GM23338 (cell line): ENCODE results near the gene FCRL4. TPM values are rescaled to one million over a fixed set of nuclear protein-coding genes. Genes with fewer than 3 reads are reported as not detected.

Source experiments
- ATAC-seq: fragments of 200-7000 bp; cut with Tn5 transposase; 3 replicates; pipeline ENCODE4 v1.9.1; 2020
- DNase-seq: peaks from one replicate; pipeline ENCODE4 v3.0.0-alpha.2; 2015; ENCODE audit warnings: low spot score
- H2AFZ ChIP-seq: fragments of 200-600 bp; sonication (generic); 2 replicates; pipeline ENCODE4 v1.8.0; 2016; ENCODE audit warnings: antibody characterized with exemption, mild to moderate bottlenecking, moderate library complexity
- H3F3A ChIP-seq: fragments of 200-600 bp; sonication (generic); replicated peaks from 2 replicates; pipeline ENCODE4 v1.8.0; 2017; ENCODE audit warnings: antibody characterized with exemption, mixed run types, low read depth
- H3K27ac ChIP-seq: fragments of 200-600 bp; sonication (generic); 2 replicates; pipeline ENCODE4 v1.6.1; 2016; ENCODE audit warnings: low read depth
- H3K27me3 ChIP-seq: fragments of 200-600 bp; sonication (generic); 2 replicates; pipeline ENCODE4 v1.8.0; 2016; ENCODE audit warnings: mild to moderate bottlenecking, mixed run types, moderate library complexity; ENCODE audit not compliant: insufficient read depth
- H3K36me3 ChIP-seq: fragments of 200-600 bp; sonication (generic); 2 replicates; pipeline ENCODE4 v1.8.0; 2016; ENCODE audit warnings: mild to moderate bottlenecking; ENCODE audit not compliant: insufficient read depth
- H3K4me1 ChIP-seq: fragments of 200-600 bp; sonication (generic); 2 replicates; pipeline ENCODE4 v1.8.0; 2016; ENCODE audit warnings: mild to moderate bottlenecking, moderate library complexity; ENCODE audit not compliant: insufficient read depth
- H3K4me2 ChIP-seq: fragments of 200-600 bp; sonication (generic); 2 replicates; pipeline ENCODE4 v1.7.1; 2017; ENCODE audit warnings: mixed run types
- H3K4me3 ChIP-seq: fragments of 200-600 bp; sonication (generic); 2 replicates; pipeline ENCODE4 v1.6.1; 2016; ENCODE audit warnings: mixed run types
- H3K79me2 ChIP-seq: fragments of 200-600 bp; sonication (generic); replicated peaks from 2 replicates; pipeline ENCODE4 v1.8.0; 2017; ENCODE audit warnings: mild to moderate bottlenecking; ENCODE audit not compliant: insufficient read depth
- H3K9me2 ChIP-seq: fragments of 200-600 bp; sonication (generic); 2 replicates; pipeline ENCODE4 v1.8.0; 2017; ENCODE audit not compliant: insufficient read depth
- H4K20me1 ChIP-seq: fragments of 200-600 bp; sonication (generic); replicated peaks from 2 replicates; pipeline ENCODE4 v1.8.0; 2017; ENCODE audit warnings: mild to moderate bottlenecking; ENCODE audit not compliant: insufficient read depth
- H3K27ac Mint-ChIP-seq: 2 replicates; pipeline ENCODE4 v1.8.0; 2020; ENCODE audit warnings: inconsistent platforms, mild to moderate bottlenecking, moderate library complexity, mixed read lengths
- H3K27me3 Mint-ChIP-seq: 3 replicates; pipeline ENCODE4 v1.8.0; 2022; ENCODE audit warnings: low read depth, mild to moderate bottlenecking, moderate library complexity, mixed read lengths, inconsistent platforms; ENCODE audit not compliant: insufficient read depth, poor library complexity
- H3K36me3 Mint-ChIP-seq: 3 replicates; pipeline ENCODE4 v1.8.0; 2021; ENCODE audit warnings: low read depth, mild to moderate bottlenecking, inconsistent platforms, moderate library complexity, mixed read lengths
- H3K4me1 Mint-ChIP-seq: 3 replicates; pipeline ENCODE4 v1.8.0; 2020; ENCODE audit warnings: mild to moderate bottlenecking, inconsistent platforms, mixed read lengths
- H3K4me3 Mint-ChIP-seq: 3 replicates; pipeline ENCODE4 v1.8.0; 2021; ENCODE audit warnings: moderate library complexity, mild to moderate bottlenecking, inconsistent platforms, mixed read lengths
- H3K9me3 Mint-ChIP-seq: 3 replicates; pipeline ENCODE4 v1.8.0; 2020; ENCODE audit warnings: moderate library complexity, mild to moderate bottlenecking, inconsistent platforms, mixed read lengths
- CREB1 ChIP-seq: fragments of 250-450 bp; sonication (Bioruptor Pico); IDR thresholded peaks from 2 replicates; pipeline ENCODE4 v1.5.0; 2020; ENCODE audit warnings: low read depth, mild to moderate bottlenecking, moderate library complexity
- CTCF ChIP-seq, 2 experiments: fragments of 200-600 bp in 1 of 2; sonication (generic) in 1 of 2; conservative IDR thresholded peaks; 2 replicates each; pipeline versions ENCODE4 v1.5.1 to v1.6.1; 2016 to 2017; ENCODE audit warnings: antibody characterized with exemption in 2 of 2, low read depth in 2 of 2, mild to moderate bottlenecking in 2 of 2, moderate library complexity in 1 of 2
- ETS1 ChIP-seq: IDR thresholded peaks from 2 replicates; pipeline ENCODE4 v1.6.1; 2016; ENCODE audit warnings: antibody characterized with exemption
- EZH2 ChIP-seq: fragments of 200-600 bp; sonication (generic); IDR thresholded peaks from one replicate; pipeline ENCODE4 v1.8.0; 2017; ENCODE audit warnings: antibody characterized with exemption, mild to moderate bottlenecking, low read depth; ENCODE audit not compliant: unreplicated experiment
- EZH2phosphoT487 ChIP-seq: fragments of 200-600 bp; sonication (generic); IDR thresholded peaks from one replicate; pipeline ENCODE4 v1.8.1; 2018; ENCODE audit warnings: antibody characterized with exemption; ENCODE audit not compliant: unreplicated experiment
- JUNB ChIP-seq: IDR thresholded peaks from one replicate; pipeline ENCODE4 v1.6.1; 2016; ENCODE audit warnings: antibody characterized with exemption; ENCODE audit not compliant: unreplicated experiment
- NANOG ChIP-seq: IDR thresholded peaks from 2 replicates; pipeline ENCODE4 v1.6.1; 2016; ENCODE audit warnings: antibody characterized with exemption, borderline replicate concordance
- POLR2AphosphoS5 ChIP-seq: IDR thresholded peaks from 2 replicates; pipeline ENCODE4 v1.6.1; 2016; ENCODE audit warnings: antibody characterized with exemption, low read depth
- REST ChIP-seq: IDR thresholded peaks from one replicate; pipeline ENCODE4 v1.6.1; 2018; ENCODE audit warnings: antibody characterized with exemption; ENCODE audit not compliant: unreplicated experiment
- STAT1 ChIP-seq: IDR thresholded peaks from one replicate; pipeline ENCODE4 v1.6.1; 2016; ENCODE audit warnings: antibody characterized with exemption; ENCODE audit not compliant: unreplicated experiment
- ZNF114 ChIP-seq: fragments of 250-450 bp; sonication (Bioruptor Pico); IDR thresholded peaks from 2 replicates; pipeline ENCODE4 v1.5.0; 2020; ENCODE audit warnings: mild to moderate bottlenecking, moderate library complexity
- ZNF331 ChIP-seq: fragments of 250-450 bp; sonication (Bioruptor Pico); IDR thresholded peaks from 2 replicates; pipeline ENCODE4 v1.5.0; 2020; ENCODE audit warnings: low read depth, mild to moderate bottlenecking, moderate library complexity
- ZNF462 ChIP-seq: fragments of 250-450 bp; sonication (Bioruptor Pico); IDR thresholded peaks from 2 replicates; pipeline ENCODE4 v1.5.0; 2020; ENCODE audit warnings: mild to moderate bottlenecking, moderate library complexity
- polyA plus RNA-seq: library from polyadenylated mRNA; unstranded; fragments of >200 nt; fragmentation: Nextera tagmentation; extraction: Ambion mirVana; gene quantifications from 2 replicates; pipeline ENCODE4 v1.2.1, GENCODE V29; 2016
- total RNA-seq: library from RNA; depleted of rRNA; stranded (reverse); fragments of >200 nt; shearing (Covaris generic); gene quantifications from 2 replicates; pipeline ENCODE4 v1.2.3, GENCODE V29; 2014

Gene FCRL4
- total and polyA plus RNA-seq, 2 experiments from 2014 or later = not detected

DNA sequence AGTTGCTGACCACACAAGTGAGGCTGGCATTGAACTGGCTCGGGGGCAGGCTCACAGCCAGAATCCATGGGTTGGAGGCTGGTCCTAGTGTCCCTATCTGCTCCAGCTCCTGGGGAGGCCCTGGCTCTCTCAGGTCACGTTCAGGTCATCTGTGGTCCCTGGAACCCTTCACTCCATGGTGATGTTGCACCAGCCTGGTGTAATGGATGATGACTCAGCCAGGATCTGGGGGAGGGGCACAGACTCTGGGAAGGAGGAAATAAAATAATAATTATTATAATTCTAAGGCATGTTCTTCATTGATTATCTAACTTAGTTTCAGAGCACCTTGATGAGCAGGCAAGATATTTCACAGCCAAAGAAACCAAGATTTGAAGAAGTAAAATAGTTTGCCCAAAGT is 26.6 kb upstream of the FCRL4 start:
- Histone ChIP-seq H3K27ac (no peak overlapping the region), H3K4me2 (no peak overlapping the region), H3K9me2 (peaks cover 8% of the 10 kb centered on the region; the same call in 1 of the 2 replicates), H3K4me1 (no peaks in the 10 kb centered on the region), H3F3A (no peaks in the 10 kb centered on the region), H3K36me3 (no peaks in the 10 kb centered on the region), H3K4me3 (no peak overlapping the region), H2AFZ (no peak overlapping the region), H4K20me1 (no peaks in the 10 kb centered on the region), H3K79me2 (no peaks in the 10 kb centered on the region), H3K27me3 (no peaks in the 10 kb centered on the region)
- DNase-seq (no peak), ATAC-seq (no peak)
- H3K27ac Mint-ChIP-seq = no peak overlapping the region
- H3K27me3 Mint-ChIP-seq = no peaks in the 10 kb centered on the region
- no peaks in the 10 kb centered on the region; the same call in 2 of the 3 replicates for H3K4me1 Mint-ChIP-seq
- H3K36me3 Mint-ChIP-seq = no peaks in the 10 kb centered on the region
- TF ChIP-seq ZNF331 (CRISPR knock-in tag) = no peak
- TF ChIP-seq NANOG = no peak
- TF ChIP-seq POLR2AphosphoS5 = no peak
- TF ChIP-seq JUNB = no peak
- no peak for TF ChIP-seq CTCF (conservative IDR thresholded peaks at IDR 0.05; ENCODE audit: low read depth in 2 of 2)
- no peak for TF ChIP-seq EZH2
- TF ChIP-seq ZNF114 (CRISPR knock-in tag) = no peak
- no peak for TF ChIP-seq STAT1
- no peak for TF ChIP-seq CREB1 (CRISPR knock-in tag)
- no peak for TF ChIP-seq EZH2phosphoT487
- no peak for TF ChIP-seq REST
- TF ChIP-seq ZNF462 (CRISPR knock-in tag) = no peak
- no peak for TF ChIP-seq ETS1
- H3K4me3 Mint-ChIP-seq = no peak overlapping the region
- H3K9me3 Mint-ChIP-seq = no peaks in the 10 kb centered on the region
